Muscle of back (tissue), 11 donors: Measurements from ENCODE around the gene SORCS2. TPM values are rescaled to one million over a fixed set of nuclear protein-coding genes. Genes with fewer than 3 reads are reported as not detected.

Experiments used
- DNase-seq, 3 donors: peaks; one replicate each; pipeline versions ENCODE4 v3.0.0 to v3.0.0-alpha.2; 2013
- polyA plus RNA-seq, 10 donors: library from polyadenylated mRNA; unstranded; fragments of 120-200 nt; gene quantifications; one replicate each; pipeline ENCODE4 v1.2.1, GENCODE V29; 2013; ENCODE audit not compliant: insufficient read length in 10 of 10

Gene SORCS2
- polyA plus RNA-seq, 10 donors = 6.5 to 21.0 (median 10.8) TPM

DNA sequence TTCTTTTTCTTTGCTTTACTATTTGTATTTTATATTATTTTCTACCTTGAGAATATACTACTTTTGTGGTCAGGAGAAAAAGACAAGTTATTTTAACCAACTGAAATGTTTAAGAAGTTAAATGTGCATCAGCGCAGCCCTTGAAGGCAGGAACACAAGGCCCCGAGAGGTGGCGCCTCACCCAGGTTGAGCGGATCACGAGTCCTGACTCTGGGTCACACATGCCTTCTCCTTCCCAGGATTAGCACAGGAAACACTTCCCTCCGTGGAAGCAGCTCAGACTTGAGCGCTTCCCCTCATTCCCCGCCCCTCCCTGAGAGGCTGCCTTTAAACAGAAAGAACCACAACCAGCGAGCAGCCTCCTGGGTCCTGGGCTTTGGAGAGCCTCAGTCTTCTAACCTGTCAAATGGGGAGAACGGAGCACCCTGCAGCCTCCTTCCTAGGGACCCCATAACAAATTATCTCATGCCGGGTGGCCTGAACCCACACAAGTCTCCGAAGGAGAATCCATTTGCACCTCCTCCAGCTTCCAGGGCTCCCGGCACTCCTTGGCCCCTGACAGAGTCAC is 529.7 kb downstream of the SORCS2 start:
- DNase-seq = no peak

DNA sequence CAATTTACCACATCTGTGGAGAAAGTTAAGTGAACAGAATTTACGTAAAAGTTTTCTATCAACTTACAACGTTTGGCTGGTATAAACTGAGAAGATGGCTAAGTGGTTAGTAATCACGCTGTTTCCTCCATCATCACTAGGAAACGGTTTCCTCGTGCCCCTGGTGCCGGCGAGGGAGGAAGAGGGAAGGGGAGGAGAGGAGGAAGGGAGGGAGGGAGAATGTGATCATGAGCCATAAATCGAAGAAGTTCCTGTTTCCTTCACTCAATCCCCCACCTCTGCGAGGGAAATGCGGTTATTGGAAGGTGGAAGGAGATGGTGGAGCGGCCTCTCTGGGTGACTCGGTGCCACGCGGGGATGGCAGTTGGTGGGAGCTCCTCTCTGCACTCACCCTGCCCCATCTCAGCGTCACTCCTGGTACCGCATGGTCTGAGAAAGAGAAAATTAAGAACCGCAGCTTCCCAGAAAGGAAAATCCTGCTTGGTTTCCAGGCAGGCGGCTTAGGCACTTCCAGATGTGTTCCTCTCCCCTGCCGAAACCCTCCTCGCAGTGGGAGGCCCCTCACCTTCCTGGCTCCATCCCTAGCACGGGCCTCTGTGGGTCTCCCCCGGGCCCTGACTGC is 530.5 kb downstream of the SORCS2 start:
- DNase-seq = peak in 1 of 3 donors; percentile 56

- DNase-seq = no peak
Measured at GRCh38 chr4:7723625-7724024, 531.3 kb downstream of the SORCS2 start.

DNA sequence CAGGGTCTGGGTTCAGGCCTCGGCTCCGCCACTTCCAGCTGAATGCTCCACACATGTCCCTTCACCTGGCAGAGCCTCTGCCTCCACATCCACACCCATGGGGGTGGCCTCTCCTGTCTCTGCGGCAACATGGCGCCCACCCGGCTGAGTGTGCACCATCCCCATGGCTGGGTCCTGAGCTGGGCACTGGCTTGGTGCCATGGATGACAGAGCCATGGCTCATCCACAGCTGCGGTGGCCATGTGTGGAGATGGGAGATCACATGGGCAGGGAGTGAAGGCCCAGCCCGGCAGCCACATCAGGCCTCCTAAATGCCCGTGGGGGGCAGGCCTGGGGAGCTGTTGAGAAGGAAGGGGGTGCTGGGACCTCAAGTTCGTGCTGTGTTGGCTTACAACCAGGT is 533.6 kb downstream of the SORCS2 start:
- DNase-seq = no peak

DNA sequence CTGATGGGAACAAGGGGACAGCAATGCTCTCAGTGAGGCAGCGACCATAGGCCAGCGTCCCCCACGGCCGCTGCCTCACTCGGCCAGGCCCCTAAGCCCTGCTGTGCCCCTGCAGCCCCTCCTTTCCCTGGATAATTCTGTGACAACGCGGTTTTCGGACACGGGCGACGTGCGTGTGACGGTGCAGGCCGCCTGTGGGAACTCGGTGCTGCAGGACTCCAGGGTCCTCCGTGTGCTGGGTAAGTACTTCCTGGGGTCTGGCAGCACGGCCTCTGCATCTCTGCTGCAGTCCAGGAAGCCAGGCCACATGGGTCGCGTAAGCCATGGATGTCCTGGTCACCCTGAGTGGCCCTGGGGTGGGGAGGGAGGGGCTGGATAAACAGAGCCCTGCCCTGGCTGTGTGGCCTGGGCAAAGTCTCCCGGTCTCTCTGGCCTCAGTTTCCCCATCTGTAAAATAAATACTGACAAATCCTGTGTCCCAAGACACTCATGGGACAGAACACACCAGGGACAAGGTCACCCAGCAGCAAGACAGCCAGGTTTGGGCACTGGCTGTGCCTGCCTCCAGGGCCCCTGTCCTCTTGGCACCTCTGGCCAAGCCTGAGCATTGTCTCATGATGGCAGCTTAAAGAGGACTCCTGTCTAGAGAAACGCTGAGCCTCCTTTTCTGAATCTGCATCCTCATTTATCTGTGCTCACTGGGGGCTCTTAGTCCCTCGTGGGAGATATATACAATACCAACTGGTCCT is 534.5 kb downstream of the SORCS2 start:
- DNase-seq = no peak

DNA sequence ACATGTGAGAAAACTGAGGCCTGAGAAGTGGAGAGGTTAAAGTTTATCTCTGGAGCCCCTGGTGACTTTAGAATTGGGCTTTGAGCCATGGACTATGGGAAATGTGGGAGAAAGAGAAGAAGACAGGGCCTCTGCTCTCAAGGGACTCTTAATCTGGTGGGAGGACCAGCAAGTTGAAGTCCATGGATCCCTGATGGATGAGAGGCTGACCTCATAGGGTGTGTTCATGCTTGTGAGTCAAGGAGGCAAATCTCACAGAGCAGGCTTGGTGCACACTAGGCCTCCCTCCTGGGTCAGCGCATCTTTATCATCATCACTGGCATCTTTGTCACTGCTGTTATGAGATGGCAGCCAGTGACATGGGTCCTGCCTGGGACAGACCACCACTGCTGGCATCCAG is 535.4 kb downstream of the SORCS2 start:
- no peak for DNase-seq

DNA sequence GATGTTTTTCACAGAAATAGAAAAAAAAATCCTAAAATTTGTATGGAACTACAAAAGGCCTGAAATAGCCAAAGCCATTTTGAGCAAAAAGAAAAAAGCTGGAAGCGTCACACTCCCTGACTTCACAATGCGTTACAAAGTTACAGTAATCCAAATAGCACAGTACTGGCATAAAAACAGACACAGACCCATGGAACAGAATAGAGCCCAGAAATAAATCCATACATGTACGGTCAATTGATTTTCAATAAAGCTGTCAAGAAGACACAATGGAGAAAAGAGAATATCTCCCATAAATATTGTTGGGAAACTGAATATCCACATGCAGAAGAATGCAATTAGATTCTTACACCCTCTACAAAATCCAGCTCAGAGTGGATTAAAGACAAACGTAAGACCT is 539.1 kb downstream of the SORCS2 start:
- DNase-seq = no peak

- DNase-seq = no peak
Measured at GRCh38 chr4:7732263-7732662, 539.9 kb downstream of the SORCS2 start.

DNA sequence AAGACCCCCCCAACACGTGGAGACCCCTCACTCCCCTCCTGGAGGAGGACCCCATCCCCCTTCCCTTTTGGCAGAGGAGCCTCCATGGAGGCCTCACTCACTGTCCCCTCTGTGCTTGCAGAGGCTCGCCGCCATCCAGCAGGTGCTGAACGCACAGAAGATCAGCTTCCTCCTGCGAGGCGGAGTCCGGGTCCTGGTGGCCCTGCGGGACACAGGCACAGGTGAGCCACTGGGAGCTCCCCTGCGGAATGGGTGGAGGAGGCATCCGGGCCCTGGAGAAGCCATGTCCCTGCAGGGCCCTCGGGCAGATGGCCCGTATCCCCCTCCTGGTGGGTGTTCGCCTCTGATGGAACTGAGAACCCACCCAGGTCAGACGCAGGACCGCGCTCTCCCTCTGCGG is 540.9 kb downstream of the SORCS2 start:
- DNase-seq = no peak

DNA sequence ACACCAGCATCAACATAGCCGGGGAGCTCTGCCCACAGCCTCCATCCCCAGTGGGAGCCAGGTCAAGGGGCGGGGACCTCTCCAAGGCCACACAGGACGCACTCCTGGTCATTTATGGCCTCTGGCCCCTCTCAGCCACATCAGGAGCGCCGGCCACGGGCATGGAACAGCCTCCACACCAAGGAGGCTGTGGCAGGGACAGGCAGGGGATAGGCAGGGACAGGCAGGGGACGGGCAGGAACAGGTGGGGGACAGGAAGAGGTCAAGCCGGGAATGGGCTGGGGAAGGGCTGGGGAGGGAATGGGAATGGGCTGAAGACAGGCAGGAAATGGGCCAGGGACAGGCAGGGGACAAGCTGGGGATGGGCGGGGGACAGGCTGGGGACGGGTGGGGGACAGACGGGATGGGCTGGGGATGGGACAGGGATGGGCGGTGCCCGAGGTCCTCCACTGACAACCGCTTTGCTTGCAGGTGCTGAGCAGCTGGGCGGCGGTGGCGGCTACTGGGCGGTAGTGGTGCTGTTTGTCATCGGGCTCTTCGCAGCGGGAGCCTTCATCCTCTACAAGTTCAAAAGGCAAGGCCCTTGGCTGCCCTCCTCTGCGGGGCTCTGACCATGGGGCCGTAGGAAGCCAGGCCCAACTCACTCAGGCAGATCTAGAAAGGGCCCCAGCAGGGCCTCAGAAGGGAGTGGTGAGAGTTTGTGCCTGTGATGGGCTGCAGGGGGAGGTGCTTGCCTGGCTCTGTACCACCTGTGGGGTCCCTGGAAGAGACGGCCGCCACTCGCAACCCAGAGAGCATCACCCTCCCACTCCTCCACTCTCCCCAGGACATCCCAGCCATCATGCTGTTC is 541.7 kb downstream of the SORCS2 start:
- DNase-seq = no peak

DNA sequence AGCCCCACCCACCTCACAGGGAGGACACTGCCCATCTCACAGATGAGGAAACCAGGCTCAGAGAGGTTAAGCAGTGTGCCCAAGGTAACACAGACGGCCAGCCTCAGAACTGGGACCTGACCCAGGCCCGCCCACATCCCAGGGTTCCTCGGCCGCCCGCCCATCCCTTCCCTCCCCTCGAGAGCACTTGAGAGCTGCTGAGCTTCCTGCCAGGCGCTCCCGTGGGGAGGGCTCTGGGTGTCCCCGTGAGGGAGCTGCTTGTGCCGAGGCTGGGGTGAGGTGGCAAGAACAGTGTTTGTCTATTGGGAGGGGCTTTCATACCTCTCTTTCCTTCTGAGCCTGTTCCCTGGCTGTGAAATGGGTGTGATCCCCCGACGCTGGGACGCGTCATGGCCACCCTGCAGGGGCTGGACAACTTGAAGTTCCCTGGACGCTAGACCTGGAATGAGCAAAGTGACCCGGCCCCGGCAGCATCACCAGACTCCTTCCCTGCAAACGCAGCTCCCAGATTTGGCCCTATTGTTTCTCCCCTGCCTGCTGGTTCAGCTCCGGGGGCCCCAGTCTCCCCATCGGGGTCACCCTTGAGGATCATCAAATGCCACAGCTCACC is 542.4 kb downstream of the SORCS2 start:
- no peak for DNase-seq

- no peak for DNase-seq
Measured at GRCh38 chr4:7735395-7735794, 543.1 kb downstream of the SORCS2 start.

DNA sequence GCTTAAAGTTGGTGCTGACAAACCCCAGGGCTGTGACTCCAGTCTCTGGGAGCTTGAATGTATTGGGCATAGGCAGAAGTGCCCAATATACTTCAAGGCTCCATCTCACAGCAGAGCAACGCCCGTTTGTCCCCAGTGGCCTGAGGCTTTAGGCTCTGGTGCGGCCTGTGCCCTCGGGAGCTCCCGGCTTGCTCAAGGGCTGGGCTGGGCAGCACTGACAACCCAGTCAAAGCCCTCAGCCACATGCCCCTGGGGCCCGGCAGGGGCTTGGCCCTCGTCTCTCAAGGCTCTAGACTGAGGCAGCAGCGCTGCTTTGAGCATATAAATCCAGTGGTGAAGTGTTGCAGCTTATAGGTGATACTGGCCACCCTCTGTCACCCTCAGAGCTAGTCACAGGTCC is 543.6 kb downstream of the SORCS2 start:
- DNase-seq = no peak

- DNase-seq = no peak
Measured at GRCh38 chr4:7736436-7737267, 544.3 kb downstream of the SORCS2 start.

DNA sequence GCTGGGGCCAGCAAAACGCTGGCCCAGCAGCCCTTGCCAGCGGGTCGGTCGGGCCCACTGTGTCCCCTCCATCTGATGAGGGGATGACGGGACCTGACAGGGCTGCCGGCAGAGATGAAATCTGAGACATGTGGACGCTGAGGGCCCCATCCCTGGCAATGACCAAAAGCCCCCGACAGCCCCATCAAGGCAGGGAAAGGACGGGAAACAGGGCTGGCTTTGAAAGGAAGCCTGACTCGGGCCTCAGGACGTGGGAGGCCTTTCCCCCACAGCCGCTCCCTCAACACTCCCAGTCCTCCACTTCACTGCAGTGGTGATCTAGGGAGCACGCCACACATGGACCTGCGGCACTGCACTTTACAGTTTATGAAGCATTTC is 544.9 kb downstream of the SORCS2 start:
- DNase-seq = no peak

DNA sequence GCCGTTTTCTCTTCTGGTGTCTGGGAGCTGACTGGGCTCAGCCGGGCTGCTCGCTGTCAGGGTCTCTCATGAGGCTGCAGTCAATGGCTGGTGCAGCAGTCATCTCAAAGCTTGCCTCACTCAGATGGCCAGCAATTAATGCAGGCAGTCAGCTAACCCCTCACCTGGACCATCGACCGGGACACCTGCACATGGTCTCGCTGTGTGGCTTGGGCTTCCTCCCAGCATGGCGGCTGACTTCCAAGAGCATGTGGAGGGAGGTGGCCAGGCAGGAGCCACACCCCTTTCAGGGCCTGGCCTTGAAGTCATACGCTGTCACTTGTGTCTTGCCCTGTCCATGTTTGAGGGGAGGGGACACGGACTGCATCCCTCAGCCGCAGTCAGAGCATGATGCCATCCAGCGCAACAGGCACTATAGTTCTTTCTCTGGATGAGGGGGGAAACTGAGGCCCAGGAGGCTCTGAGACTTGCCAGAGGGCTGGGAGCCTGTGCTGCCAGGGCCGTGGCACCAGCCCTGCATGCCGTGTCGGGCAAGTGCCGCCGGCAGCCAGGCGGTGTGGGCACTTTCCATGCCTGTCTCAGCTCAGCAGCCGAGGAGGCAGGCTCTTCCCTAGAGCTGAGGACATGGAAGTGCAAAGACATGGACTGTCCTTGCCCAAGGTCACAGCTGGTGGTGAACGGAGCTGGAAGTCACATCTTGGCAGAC is 545.6 kb downstream of the SORCS2 start:
- no peak for DNase-seq

DNA sequence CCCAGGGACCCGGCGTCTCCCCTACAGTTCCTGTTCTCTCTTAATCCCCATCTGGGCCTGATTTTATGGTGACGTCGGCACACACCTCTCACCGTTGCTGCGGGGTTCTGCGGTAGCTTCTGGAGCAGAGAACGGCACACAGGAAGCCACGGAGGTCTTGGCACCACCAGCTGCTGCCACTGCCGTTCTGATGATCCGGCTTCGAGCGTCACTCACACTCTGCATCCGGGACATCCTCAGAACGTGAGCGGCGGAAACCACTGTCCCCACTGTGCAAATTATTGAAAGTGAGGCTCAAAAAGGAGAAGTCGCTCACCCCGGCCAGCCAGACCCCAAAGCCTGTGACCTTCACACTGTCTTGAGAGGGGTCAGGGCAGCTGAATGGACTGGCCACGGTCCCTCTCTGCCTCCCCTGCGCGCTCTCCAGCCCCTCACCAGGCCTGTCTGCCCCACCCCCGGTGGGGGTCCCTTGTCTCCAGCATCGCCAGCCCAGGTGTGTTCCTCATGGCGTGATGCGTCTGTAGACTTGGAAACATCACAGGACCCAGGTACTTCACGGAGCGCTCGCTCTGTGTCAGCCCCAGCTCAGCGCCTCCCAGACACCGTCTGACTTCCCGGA is 546.2 kb downstream of the SORCS2 start:
- DNase-seq = no peak

DNA sequence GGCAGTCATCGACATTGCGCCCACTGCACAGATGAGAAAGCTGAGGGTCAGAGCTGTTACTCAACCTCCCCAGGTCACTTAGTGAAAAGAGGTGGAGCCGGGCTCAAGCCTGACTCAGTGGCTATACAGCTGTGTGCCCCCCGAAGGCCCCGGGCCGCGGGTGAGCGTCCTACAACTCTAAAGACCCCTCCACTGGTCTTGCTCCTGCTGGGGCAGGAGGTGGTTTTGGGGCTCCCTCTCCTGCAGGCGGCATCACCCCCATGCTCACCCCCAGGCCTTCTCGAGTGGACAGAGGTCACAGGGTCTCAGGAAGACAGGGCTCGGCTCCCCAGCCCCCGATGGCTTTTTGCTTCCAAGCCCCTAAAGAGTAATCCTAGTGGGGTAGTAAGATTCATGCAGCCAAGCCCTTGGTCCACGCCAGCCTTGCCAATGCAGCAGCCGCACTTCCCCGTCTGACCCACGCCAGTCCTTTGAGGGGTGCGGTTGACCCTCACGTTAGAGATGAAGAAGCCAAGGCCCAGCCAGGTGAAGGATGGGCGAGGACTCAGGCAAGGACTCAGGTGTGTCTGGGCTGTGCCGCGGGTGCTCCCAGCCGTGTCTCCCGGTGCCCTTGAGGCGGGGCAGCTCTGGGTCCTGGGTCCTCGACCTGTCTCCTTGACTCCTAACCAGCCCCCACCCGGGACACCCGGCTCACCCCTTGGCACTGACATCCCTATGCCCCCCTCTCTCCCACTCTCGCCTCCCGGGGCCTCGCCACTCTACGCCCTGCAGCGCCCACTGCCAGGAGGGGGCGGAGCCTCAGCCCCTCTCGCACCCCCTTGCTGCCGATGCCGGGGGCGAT is 547.0 kb downstream of the SORCS2 start:
- DNase-seq = no peak
